H1 (cell line): ENCODE measurements around the gene STX19. TPM values are rescaled to one million over a fixed set of nuclear protein-coding genes. Genes with fewer than 3 reads are reported as not detected.
A peak's percentile ranks its signal among the peaks of the same experiment; 100 is the strongest.

Experiments used
- BACH1 ChIP-seq: IDR thresholded peaks from 2 replicates; pipeline ENCODE4 v1.6.1; 2012; ENCODE audit warnings: low read length, improper control_type of control experiment
- BRCA1 ChIP-seq: IDR thresholded peaks from 2 replicates; pipeline ENCODE4 v1.6.1; 2012; ENCODE audit warnings: low read depth, low read length, improper control_type of control experiment
- CBX8 ChIP-seq: fragments of 300-800, 300-1000 bp; sonication (generic); IDR thresholded peaks from 2 replicates; pipeline ENCODE4 v1.7.1; 2016; ENCODE audit warnings: low read depth, low read length, borderline replicate concordance
- CHD2 ChIP-seq: IDR thresholded peaks from 2 replicates; pipeline ENCODE4 v1.6.1; 2012; ENCODE audit warnings: low read length, improper control_type of control experiment
- CREB1 ChIP-seq: IDR thresholded peaks from 2 replicates; pipeline ENCODE4 v1.6.1; 2012; ENCODE audit warnings: inconsistent platforms
- GTF2F1 ChIP-seq: IDR thresholded peaks from 2 replicates; pipeline ENCODE4 v1.6.1; 2012; ENCODE audit warnings: low read depth, low read length, improper control_type of control experiment, borderline replicate concordance
- HDAC6 ChIP-seq: IDR thresholded peaks from one replicate; pipeline ENCODE4 v1.7.1; 2012; ENCODE audit warnings: low read depth, mild to moderate bottlenecking, inconsistent platforms, low read length, moderate library complexity
- JUN ChIP-seq: IDR thresholded peaks from 2 replicates; pipeline ENCODE4 v1.6.1; 2011; ENCODE audit warnings: low read depth, mild to moderate bottlenecking, improper control_type of control experiment, low read length
- JUND ChIP-seq: IDR thresholded peaks from 2 replicates; pipeline ENCODE4 v1.6.1; 2011; ENCODE audit warnings: mild to moderate bottlenecking, improper control_type of control experiment, low read length
- KDM5A ChIP-seq: fragments of 200-600 bp; IDR thresholded peaks from 2 replicates; pipeline ENCODE4 v1.7.1; 2012; ENCODE audit warnings: mild to moderate bottlenecking, low read length, inconsistent platforms, mixed read lengths
- NRF1 ChIP-seq: IDR thresholded peaks from 2 replicates; pipeline ENCODE4 v1.6.1; 2011; ENCODE audit warnings: mild to moderate bottlenecking, low read depth, low read length, improper control_type of control experiment
- POLR2A ChIP-seq, 2 experiments: IDR thresholded peaks; 1 replicate in 1 of 2; 2 replicates in 1 of 2; pipeline ENCODE4 v1.6.1; 2011; ENCODE audit warnings: low read depth in 2 of 2, low read length in 2 of 2, mild to moderate bottlenecking in 2 of 2; ENCODE audit errors: control extremely low read depth in 1 of 2
- POLR2AphosphoS5 ChIP-seq: IDR thresholded peaks from 2 replicates; pipeline ENCODE4 v1.6.1; 2011; ENCODE audit warnings: low read depth, low read length
- RFX5 ChIP-seq: IDR thresholded peaks from 2 replicates; pipeline ENCODE4 v1.6.1; 2011; ENCODE audit warnings: low read depth, low read length, improper control_type of control experiment, borderline replicate concordance
- RNF2 ChIP-seq: fragments of 200-900, 300-1000 bp; sonication (generic); IDR thresholded peaks from 2 replicates; pipeline ENCODE4 v1.7.1; 2016; ENCODE audit warnings: borderline replicate concordance, low read depth, mild to moderate bottlenecking, antibody characterized with exemption, low read length; ENCODE audit not compliant: poor library complexity, severe bottlenecking; ENCODE audit errors: missing control alignments
- SIN3A ChIP-seq, 2 experiments: IDR thresholded peaks in 1 of 2; conservative IDR thresholded peaks in 1 of 2; 2 replicates each; pipeline ENCODE4 v1.6.1; 2011 to 2012; ENCODE audit warnings: low read length in 2 of 2, improper control_type of control experiment in 1 of 2, low read depth in 1 of 2, mild to moderate bottlenecking in 1 of 2
- SP1 ChIP-seq: IDR thresholded peaks from 2 replicates; pipeline ENCODE4 v1.6.1; 2011; ENCODE audit warnings: low read depth, low read length
- SP2 ChIP-seq: IDR thresholded peaks from 2 replicates; pipeline ENCODE4 v1.6.1; 2012; ENCODE audit warnings: mild to moderate bottlenecking, low read length, inconsistent platforms
- SP4 ChIP-seq: IDR thresholded peaks from 2 replicates; pipeline ENCODE4 v1.6.1; 2012; ENCODE audit warnings: low read length, inconsistent platforms
- SRF ChIP-seq: IDR thresholded peaks from 2 replicates; pipeline ENCODE4 v1.6.1; 2011; ENCODE audit warnings: mild to moderate bottlenecking, low read depth, low read length, moderate library complexity
- SUZ12 ChIP-seq: fragments of 200-600 bp; sonication (generic); IDR thresholded peaks from 2 replicates; pipeline ENCODE4 v1.6.1; 2012; ENCODE audit warnings: mild to moderate bottlenecking, inconsistent platforms, low read length, moderate library complexity, mixed read lengths
- TAF1 ChIP-seq: IDR thresholded peaks from 2 replicates; pipeline ENCODE4 v1.6.1; 2011; ENCODE audit warnings: mild to moderate bottlenecking, low read depth, low read length
- TAF7 ChIP-seq: optimal IDR thresholded peaks from 2 replicates; pipeline ENCODE3; 2011; ENCODE audit warnings: low read depth, mild to moderate bottlenecking, inconsistent platforms, low read length, moderate library complexity, borderline replicate concordance
- TCF12 ChIP-seq: IDR thresholded peaks from 2 replicates; pipeline ENCODE4 v1.6.1; 2011; ENCODE audit warnings: low read depth, mild to moderate bottlenecking, low read length
- USF2 ChIP-seq: IDR thresholded peaks from 2 replicates; pipeline ENCODE4 v1.6.1; 2011; ENCODE audit warnings: low read length, improper control_type of control experiment
- polyA plus RNA-seq, 7 experiments: library from polyadenylated mRNA; depleted of rRNA in 3 of 7; stranded (reverse) in 5 of 7; unstranded in 2 of 7; fragments of >200 nt in 5 of 7; fragments of 200-250 nt in 2 of 7; gene quantifications; 1 replicate in 5 of 7; 2 replicates in 1 of 7; 4 replicates in 1 of 7; pipeline versions ENCODE4 v1.2.1 to v1.2.3, GENCODE V29; 2011 to 2013; ENCODE audit warnings: missing spikeins in 2 of 7, mixed read lengths in 2 of 7
- total RNA-seq: library from RNA; stranded (reverse); fragmentation: NEBNext Ultra II Directional; extraction: Animal tissue kit (Norgen Biotek cat#: 25700); gene quantifications from 2 replicates; pipeline ENCODE4 v1.2.1, GENCODE V29; 2021

The STX19 gene
- total and polyA plus RNA-seq, 2 of the 8 experiments (the other 6 are each of a cell fraction or from before 2014, with no cell fraction given) = not detected

GRCh38 chr3:93979850-93980676, 48.3 kb downstream of the STX19 start, which contains the start of gene ARL13B (continued):
- TF ChIP-seq RNF2 (no peak), TAF7 (peak; percentile 70), CBX8 (no peak), BACH1 (no peak), SUZ12 (no peak), TCF12 (0 out of 2 replicates have a peak, but pooled peaks have one; percentile 22), KDM5A (0 out of 2 replicates have a peak, but pooled peaks have one; percentile 48), USF2 (no peak), CREB1 (peak; percentile 92), JUND (no peak), HDAC6 (no peak), BRCA1 (no peak), SP1 (peak; percentile 93), SP4 (no peak), CHD2 (peak; percentile 78), SRF (no peak), NRF1 (0 out of 2 replicates have a peak, but pooled peaks have one; percentile 25), SIN3A (conservative IDR thresholded peaks at IDR 0.05 in 1 of 2, IDR thresholded peaks at IDR 0.05 in 1 of 2; ENCODE audit: low read depth in 1 of 2, low read length in 2 of 2) (peak; percentile 26 to 93; a peak in 2 of 4 replicates), POLR2AphosphoS5 (peak; percentile 88), POLR2A (IDR thresholded peaks at IDR 0.05; ENCODE audit: control extremely low read depth in 1 of 2, low read depth in 2 of 2, low read length in 2 of 2) (peak in 1 of 2 experiments; percentile 83; a peak in 2 of 3 replicates), SP2 (peak; percentile 23; the same call in 1 of the 2 replicates), JUN (no peak), GTF2F1 (no peak), TAF1 (peak; percentile 81), RFX5 (no peak)
